Upper lobe of right lung (tissue), 1 donor: ENCODE results near the gene NID1. TPM values are rescaled to one million over a fixed set of nuclear protein-coding genes. Genes with fewer than 3 reads are reported as not detected.
"Not testable (repeated sequence)": the region's sequence is repeated elsewhere in the genome, so short reads cannot be mapped to it uniquely, and the experiment has no call there.

Experiments used
- ATAC-seq: fragments of 200-7000 bp; cut with Tn5 transposase; one replicate; pipeline ENCODE4 v1.9.1; 2020; ENCODE audit warnings: mild to moderate bottlenecking, moderate library complexity
- DNase-seq: peaks from one replicate; pipeline ENCODE4 v3.0.0-alpha.2; 2020
- H3K27ac ChIP-seq: fragments of 200-600 bp; one replicate; pipeline ENCODE4 v1.8.0; 2022
- H3K27me3 ChIP-seq: fragments of 200-600 bp; one replicate; pipeline ENCODE4 v1.8.0; 2022; ENCODE audit warnings: mild to moderate bottlenecking
- H3K36me3 ChIP-seq: fragments of 200-600 bp; one replicate; pipeline ENCODE4 v1.8.0; 2022
- H3K4me1 ChIP-seq: fragments of 200-600 bp; one replicate; pipeline ENCODE4 v1.8.0; 2022
- H3K4me3 ChIP-seq: fragments of 200-600 bp; one replicate; pipeline ENCODE4 v1.8.0; 2022; ENCODE audit warnings: mild to moderate bottlenecking
- H3K9me3 ChIP-seq: fragments of 200-600 bp; one replicate; pipeline ENCODE4 v1.8.0; 2022
- intact Hi-C: fragments of 100-400 bp; cut with DNase I; formaldehyde crosslinking; loops from one replicate; pipeline ENCODE4 v1.11.0; 2022
- total RNA-seq: library from RNA; stranded (reverse); fragmentation: NEBNext Ultra II Directional; extraction: Animal tissue kit (Norgen Biotek cat#: 25700); gene quantifications from one replicate; pipeline ENCODE4 v1.2.1, GENCODE V29; 2021
- TF ChIP-seq, protein P1 (sequence below): fragments of 200-600 bp; IDR thresholded peaks from one replicate; pipeline ENCODE4 v1.8.0; 2022; ENCODE audit warnings: antibody characterized with exemption
- donor health status: DM: no; HTN: yes; CAD: no; lungs with severe emphysema.

NID1 gene
- total RNA-seq, 1 donor from 2014 or later = 60.5 TPM

DNA sequence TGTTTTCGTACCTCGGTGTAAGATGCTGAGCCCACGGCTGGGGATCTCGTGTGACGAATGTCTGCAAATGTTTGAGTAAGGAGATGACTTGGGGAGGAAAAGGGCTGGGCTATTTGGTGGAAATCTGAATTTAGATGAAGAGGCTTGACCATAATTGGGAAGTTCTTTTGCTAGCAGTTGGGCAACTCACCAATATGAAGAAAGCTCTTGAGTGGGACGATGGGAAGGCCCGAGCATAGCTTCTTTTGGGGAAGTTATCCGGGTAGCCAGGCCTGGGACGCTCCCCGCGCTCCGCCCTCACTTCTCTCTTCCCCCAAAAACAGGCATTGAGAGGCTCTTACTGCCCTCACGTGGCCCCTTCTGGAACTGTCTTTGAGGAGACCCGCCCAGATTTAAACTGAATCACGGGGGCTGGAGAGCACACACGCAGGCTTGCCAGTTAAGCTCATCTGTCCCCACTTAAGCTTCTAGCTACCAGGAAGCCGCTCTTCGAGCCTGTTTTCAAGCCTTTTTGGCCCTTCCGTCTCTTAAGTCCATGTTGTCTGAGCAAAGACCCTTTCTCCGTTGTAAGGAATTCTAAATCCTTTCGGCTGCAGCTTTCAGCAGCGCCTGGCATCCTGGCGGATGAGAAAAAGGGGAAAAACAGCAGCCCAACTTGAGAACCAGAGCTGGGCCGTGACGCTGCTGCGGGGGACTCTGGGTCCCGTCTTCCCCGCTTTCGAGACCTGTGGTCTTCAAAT lies 93.1 kb downstream of the NID1 start:
- H3K4me1 ChIP-seq = peaks cover 24% of the 10 kb centered on the region
- ATAC-seq (peak; percentile 99), DNase-seq (peak; percentile 92)
- peak overlapping the region; percentile 45 for H3K4me3 ChIP-seq
- H3K9me3 ChIP-seq = no peaks in the 10 kb centered on the region
- TF ChIP-seq, protein P1, sequence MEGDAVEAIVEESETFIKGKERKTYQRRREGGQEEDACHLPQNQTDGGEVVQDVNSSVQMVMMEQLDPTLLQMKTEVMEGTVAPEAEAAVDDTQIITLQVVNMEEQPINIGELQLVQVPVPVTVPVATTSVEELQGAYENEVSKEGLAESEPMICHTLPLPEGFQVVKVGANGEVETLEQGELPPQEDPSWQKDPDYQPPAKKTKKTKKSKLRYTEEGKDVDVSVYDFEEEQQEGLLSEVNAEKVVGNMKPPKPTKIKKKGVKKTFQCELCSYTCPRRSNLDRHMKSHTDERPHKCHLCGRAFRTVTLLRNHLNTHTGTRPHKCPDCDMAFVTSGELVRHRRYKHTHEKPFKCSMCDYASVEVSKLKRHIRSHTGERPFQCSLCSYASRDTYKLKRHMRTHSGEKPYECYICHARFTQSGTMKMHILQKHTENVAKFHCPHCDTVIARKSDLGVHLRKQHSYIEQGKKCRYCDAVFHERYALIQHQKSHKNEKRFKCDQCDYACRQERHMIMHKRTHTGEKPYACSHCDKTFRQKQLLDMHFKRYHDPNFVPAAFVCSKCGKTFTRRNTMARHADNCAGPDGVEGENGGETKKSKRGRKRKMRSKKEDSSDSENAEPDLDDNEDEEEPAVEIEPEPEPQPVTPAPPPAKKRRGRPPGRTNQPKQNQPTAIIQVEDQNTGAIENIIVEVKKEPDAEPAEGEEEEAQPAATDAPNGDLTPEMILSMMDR = peak; percentile 78
- peak overlapping the region; percentile 89 for H3K27ac ChIP-seq
- no peaks in the 10 kb centered on the region for H3K36me3 ChIP-seq
- intact Hi-C loops = no loop called here
- no peaks in the 10 kb centered on the region for H3K27me3 ChIP-seq

DNA sequence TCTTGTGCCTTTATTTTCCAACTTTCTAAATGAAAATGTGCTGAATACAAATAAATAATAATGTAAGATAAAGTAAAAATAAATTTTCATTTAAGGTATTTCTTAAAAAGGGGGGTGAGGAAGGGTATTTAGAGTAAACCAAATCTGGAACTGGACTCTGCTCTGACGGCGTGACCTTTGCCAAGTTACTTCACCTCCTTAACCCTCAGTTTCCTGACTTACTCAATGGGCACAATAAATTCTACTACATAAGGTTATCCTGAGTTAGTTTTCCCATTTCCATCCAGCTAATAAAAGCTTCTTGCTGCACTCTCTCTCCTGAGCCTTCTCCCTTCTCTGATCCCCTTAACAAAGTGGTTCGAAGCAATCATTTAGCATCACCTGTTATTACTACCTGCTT lies 93.9 kb downstream of the NID1 start:
- peak overlapping the region; percentile 45 for H3K4me3 ChIP-seq
- peak overlapping the region; percentile 89 for H3K27ac ChIP-seq
- H3K36me3 ChIP-seq = no peaks in the 10 kb centered on the region
- H3K9me3 ChIP-seq = no peaks in the 10 kb centered on the region
- TF ChIP-seq, protein P1 = no peak
- no peaks in the 10 kb centered on the region for H3K27me3 ChIP-seq
- DNase-seq (no peak), ATAC-seq (no peak)
- H3K4me1 ChIP-seq = peaks cover 24% of the 10 kb centered on the region
- intact Hi-C loops = no loop called here

DNA sequence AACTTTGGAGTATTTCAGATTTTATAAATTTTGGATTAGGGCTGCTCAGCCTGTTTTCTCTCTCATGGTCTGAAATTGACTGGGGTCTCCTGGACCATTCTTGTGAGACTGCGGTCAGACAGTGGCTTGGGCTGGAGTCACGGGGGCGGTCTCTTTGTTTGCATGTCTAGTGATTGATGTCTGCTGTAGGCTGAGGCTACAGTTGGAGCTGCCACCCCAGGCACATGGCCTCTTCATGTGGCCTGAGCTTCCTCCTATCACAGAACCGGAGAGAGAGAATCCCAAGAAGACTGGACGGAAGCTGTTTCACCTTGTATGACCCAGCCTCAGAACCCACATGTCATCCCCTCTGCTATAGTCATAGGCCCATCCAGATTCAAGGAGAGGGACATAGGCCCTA lies 96.1 kb downstream of the NID1 start:
- ATAC-seq = no peak
- Histone ChIP-seq H3K27ac (no peak overlapping the region), H3K4me1 (peaks cover 24% of the 10 kb centered on the region), H3K4me3 (no peak overlapping the region), H3K27me3 (no peaks in the 10 kb centered on the region), H3K36me3 (no peaks in the 10 kb centered on the region), H3K9me3 (no peaks in the 10 kb centered on the region)
- TF ChIP-seq, protein P1 = no peak
- intact Hi-C loops = no loop called here
- DNase-seq = no peak

DNA sequence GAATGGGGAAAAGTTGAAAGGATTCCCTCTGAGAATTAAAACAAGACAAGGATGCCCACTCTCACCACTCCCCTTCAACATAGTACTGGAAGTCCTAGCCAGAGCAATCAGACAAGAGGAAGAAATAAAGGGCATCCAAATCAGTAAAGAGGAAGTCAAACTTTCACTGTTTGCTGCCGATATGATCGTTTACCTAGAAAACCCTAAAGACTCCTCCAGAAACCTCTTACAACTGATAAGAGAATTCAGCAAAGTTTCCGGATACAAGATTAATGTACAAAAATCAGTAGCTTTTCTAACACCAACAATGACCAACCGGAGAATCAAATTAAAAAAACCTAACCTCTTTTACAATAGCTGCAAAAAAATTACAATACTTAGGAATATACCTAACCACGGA lies 98.8 kb downstream of the NID1 start:
- H3K27ac ChIP-seq, H3K27me3 ChIP-seq, H3K9me3 ChIP-seq, H3K4me1 ChIP-seq, H3K36me3 ChIP-seq, ATAC-seq, intact Hi-C loops, DNase-seq, H3K4me3 ChIP-seq: not testable (repeated sequence)

DNA sequence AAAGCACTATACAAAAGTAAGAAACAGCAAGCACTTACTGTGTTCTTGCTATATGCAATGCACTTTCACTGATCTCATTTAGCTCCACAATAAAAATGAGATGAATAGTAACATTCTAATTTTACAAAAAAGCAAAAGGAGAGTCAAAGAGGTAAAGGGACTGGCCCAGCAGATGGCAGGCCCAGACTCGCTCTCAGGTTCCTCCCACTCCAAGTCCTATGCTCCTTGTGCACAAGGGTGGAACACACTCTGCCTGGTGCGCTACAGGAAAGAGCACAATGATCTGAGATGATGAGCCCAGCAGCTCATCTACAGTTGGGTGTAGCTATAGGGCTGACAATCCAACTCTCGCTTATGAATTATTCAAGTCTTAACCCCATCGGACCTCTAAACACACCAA lies 104.1 kb downstream of the NID1 start:
- Histone ChIP-seq H3K9me3 (no peaks in the 10 kb centered on the region), H3K4me1 (no peaks in the 10 kb centered on the region), H3K27me3 (no peaks in the 10 kb centered on the region), H3K4me3 (no peak overlapping the region), H3K36me3 (no peaks in the 10 kb centered on the region), H3K27ac (no peak overlapping the region)
- no peak for ATAC-seq
- no peak for DNase-seq
- intact Hi-C loops = no loop called here
- TF ChIP-seq, protein P1 = no peak

DNA sequence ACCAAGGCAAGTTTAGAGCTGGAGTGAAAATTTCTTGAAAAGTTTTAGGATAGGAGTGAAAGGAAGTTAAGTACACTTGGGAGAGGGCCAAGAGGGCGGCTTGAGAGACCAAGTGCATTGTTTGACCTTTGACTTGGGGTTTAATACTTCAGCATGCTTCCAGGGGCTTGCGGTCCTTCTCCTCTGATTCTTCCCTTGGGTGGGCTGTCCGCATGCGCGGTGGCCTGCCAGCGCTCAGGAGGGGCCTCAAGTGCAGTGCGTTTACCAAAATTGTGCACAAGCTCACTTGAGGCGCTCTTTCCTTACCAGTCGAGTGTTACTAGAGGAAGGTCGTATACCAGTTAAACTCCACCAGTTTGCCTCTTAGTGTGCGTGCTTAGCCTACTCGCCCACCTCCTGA lies 106.9 kb downstream of the NID1 start:
- intact Hi-C loops = no loop called here
- Histone ChIP-seq H3K27ac (no peak overlapping the region), H3K9me3 (no peaks in the 10 kb centered on the region), H3K27me3 (no peaks in the 10 kb centered on the region), H3K4me3 (no peak overlapping the region), H3K4me1 (peaks cover 15% of the 10 kb centered on the region), H3K36me3 (no peaks in the 10 kb centered on the region)
- ATAC-seq (no peak), DNase-seq (no peak)
- TF ChIP-seq, protein P1 = no peak
